Mammary epithelial cell (primary cell): Measurements from ENCODE around the gene SLC5A4.

Experiments used
- EZH2 ChIP-seq: IDR thresholded peaks from 2 replicates; pipeline ENCODE4 v1.6.1; 2012; ENCODE audit warnings: low read length, inconsistent platforms, borderline replicate concordance
- TF ChIP-seq, protein P1 (sequence below), 2 donors: IDR thresholded peaks in 1 of 2; conservative IDR thresholded peaks in 1 of 2; 2 replicates each; pipeline ENCODE4 v1.5.1; 2011 to 2012; ENCODE audit warnings: inconsistent platforms in 2 of 2, low read length in 2 of 2, mild to moderate bottlenecking in 2 of 2, control low read depth in 1 of 2, low read depth in 1 of 2; ENCODE audit not compliant: insufficient read depth in 1 of 2; ENCODE audit errors: extremely low read depth in 1 of 2

DNA sequence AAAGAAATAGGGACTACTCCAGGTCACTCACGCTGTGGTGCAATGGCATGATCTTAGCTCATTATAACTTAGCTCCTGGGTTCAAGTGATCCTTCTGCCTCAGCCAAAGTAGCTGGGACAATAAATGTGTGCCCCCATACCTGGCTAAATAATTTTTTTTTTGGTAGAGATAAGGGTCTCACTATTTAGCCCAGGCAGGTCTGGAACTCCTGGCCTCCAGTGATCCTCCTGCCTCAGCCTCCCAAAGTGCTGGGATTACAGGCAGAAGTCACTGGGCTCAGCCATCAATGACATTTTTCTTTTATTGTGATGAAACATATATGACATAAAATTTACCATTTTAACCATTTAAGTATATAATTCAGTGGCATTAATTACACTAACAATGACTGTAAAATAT is 10.6 kb downstream of the SLC5A4 start:
- TF ChIP-seq, protein P1, sequence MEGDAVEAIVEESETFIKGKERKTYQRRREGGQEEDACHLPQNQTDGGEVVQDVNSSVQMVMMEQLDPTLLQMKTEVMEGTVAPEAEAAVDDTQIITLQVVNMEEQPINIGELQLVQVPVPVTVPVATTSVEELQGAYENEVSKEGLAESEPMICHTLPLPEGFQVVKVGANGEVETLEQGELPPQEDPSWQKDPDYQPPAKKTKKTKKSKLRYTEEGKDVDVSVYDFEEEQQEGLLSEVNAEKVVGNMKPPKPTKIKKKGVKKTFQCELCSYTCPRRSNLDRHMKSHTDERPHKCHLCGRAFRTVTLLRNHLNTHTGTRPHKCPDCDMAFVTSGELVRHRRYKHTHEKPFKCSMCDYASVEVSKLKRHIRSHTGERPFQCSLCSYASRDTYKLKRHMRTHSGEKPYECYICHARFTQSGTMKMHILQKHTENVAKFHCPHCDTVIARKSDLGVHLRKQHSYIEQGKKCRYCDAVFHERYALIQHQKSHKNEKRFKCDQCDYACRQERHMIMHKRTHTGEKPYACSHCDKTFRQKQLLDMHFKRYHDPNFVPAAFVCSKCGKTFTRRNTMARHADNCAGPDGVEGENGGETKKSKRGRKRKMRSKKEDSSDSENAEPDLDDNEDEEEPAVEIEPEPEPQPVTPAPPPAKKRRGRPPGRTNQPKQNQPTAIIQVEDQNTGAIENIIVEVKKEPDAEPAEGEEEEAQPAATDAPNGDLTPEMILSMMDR (conservative IDR thresholded peaks at IDR 0.05 in 1 of 2, IDR thresholded peaks at IDR 0.05 in 1 of 2; ENCODE audit: extremely low read depth in 1 of 2, insufficient read depth in 1 of 2, low read depth in 1 of 2, low read length in 2 of 2) = no peak
- TF ChIP-seq EZH2 = no peak
